Stimulated activated CD8-positive, alpha-beta memory T cell treated with anti-CD3 and anti-CD28 coated beads, Interleukin-15, amount 100 ng/mL, for 24 hours (primary cell): Measurements from ENCODE around the gene SLC35D3.
"Not testable (repeated sequence)": the region's sequence is repeated elsewhere in the genome, so short reads cannot be mapped to it uniquely, and the experiment has no call there.

ENCODE experiments used
- DNase-seq: peaks from one replicate; pipeline ENCODE4 v3.0.0-alpha.2; 2020; ENCODE audit warnings: low read depth

The SLC35D3 gene

GRCh38 chr6:136921936-136922684 lies at the start of gene SLC35D3:
TSS of gene SLC35D3 (plus strand) at chr6:136922301. CDS start at chr6:136922429, 128 bp downstream.
- no peak for DNase-seq

GRCh38 chr6:136873748-136874147 lies 48.4 kb upstream of the SLC35D3 start:
- no peak for DNase-seq

GRCh38 chr6:136876469-136876868 lies 45.6 kb upstream of the SLC35D3 start:
- not testable (repeated sequence) for DNase-seq

GRCh38 chr6:136880748-136881460 lies 41.2 kb upstream of the SLC35D3 start:
- no peak for DNase-seq

GRCh38 chr6:136886091-136886490 lies 36.0 kb upstream of the SLC35D3 start:
- DNase-seq, result no peak

GRCh38 chr6:136887953-136888352 lies 34.1 kb upstream of the SLC35D3 start:
- no peak for DNase-seq

- no peak for DNase-seq
These were observed 32.6 kb upstream of the SLC35D3 start for GRCh38 chr6:136889271-136890193.

GRCh38 chr6:136890194-136890839 lies 31.8 kb upstream of the SLC35D3 start:
- DNase-seq, result no peak

- DNase-seq, result no peak
These were observed 31.1 kb upstream of the SLC35D3 start for GRCh38 chr6:136890986-136891385.

- no peak for DNase-seq
These were observed 28.9 kb upstream of the SLC35D3 start for GRCh38 chr6:136893187-136893586.

- DNase-seq, result no peak
These were observed 26.2 kb upstream of the SLC35D3 start for GRCh38 chr6:136895901-136896300.

- DNase-seq, result no peak
These were observed 25.0 kb upstream of the SLC35D3 start for GRCh38 chr6:136897071-136897470.

GRCh38 chr6:136901212-136901784 lies 20.8 kb upstream of the SLC35D3 start:
- no peak for DNase-seq

- DNase-seq, result not testable (repeated sequence)
These were observed 17.6 kb upstream of the SLC35D3 start for GRCh38 chr6:136904477-136904876.

GRCh38 chr6:136914947-136915346 lies 7.2 kb upstream of the SLC35D3 start:
- DNase-seq, result no peak

- no peak for DNase-seq
These were observed 3.4 kb upstream of the SLC35D3 start for GRCh38 chr6:136918706-136919105.

GRCh38 chr6:136920216-136920615 lies 1.9 kb upstream of the SLC35D3 start:
- no peak for DNase-seq

- no peak for DNase-seq
These were observed 1.3 kb upstream of the SLC35D3 start for GRCh38 chr6:136920671-136921380.

- DNase-seq, result no peak
These were observed 643 bp upstream of the SLC35D3 start for GRCh38 chr6:136921381-136921935.

GRCh38 chr6:136922685-136923006 lies 545 bp downstream of the SLC35D3 start:
- DNase-seq, result no peak
